Hematopoietic multipotent progenitor cell treated with erythropoietin and hydrocortisone succinate and interleukin-3 and kit ligand, for 4 days (in vitro differentiated cells): ENCODE results near the gene PDE4B.
"Not testable (repeated sequence)": the region's sequence is repeated elsewhere in the genome, so short reads cannot be mapped to it uniquely, and the experiment has no call there.

ENCODE experiments used
- DNase-seq: peaks from one replicate; pipeline ENCODE4 v3.0.0-alpha.2; 2015

PDE4B gene

DNA sequence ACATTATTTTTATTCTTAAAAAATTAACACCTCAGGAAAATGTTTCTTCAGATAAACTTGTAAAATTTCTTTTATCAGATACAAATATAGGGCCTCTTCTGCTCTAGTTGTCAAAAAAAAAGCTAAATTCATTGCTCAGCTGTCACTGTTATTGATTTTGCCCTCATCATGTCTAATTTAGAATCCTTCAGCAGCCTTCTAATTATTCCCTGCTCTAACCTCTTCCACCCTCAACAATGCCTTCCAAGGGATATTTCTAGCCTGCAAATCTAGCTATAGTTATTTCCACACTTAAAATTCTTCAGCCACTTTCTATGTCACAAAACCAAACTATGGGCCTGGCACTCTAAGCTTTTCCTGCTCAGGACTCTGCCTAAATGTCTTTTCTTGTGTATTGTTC, 25.2 kb downstream of the PDE4B start:
- no peak for DNase-seq

GRCh38 chr1:65818966-65819365, 26.3 kb downstream of the PDE4B start:
- no peak for DNase-seq

DNA sequence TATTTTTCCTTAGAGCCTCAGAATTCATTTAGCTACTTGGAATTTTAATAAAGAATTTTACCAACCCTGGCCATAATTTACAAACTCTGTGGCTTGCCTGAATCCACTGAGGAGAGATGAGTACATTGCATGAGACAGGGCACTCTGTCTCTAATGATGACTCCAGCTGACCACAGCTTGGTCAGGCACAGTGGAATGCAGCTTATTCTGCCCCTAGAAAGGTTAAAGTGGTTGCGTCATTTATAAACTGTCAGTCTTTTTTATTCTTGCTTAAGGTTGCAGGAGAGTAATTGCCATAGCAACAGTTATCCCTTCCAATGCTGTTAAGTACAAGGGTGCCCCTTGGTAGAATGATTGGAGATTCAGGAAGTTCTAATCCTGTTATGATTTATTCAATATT, 28.3 kb downstream of the PDE4B start:
- peak; percentile 15 for DNase-seq

- DNase-seq = no peak
Measured at GRCh38 chr1:65821386-65821785, 28.7 kb downstream of the PDE4B start.

DNA sequence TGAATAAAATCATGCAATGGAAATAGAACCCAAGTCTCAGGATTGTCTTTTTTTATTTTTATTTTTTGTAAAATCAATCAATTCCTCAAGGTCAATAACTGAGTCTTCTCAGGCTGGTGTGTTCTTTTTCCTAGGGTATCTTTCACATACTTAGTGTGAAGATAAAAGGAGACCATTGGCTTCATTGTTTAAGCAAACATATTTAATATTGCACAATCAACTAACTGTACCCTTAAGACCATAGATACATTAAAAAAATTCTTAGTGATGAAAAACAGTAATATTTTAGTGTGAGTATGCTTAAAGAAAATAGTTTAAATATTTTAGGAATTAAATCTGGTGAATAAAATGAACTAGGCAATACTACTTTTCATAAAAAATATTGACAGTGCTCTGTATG, 31.4 kb downstream of the PDE4B start:
- no peak for DNase-seq

DNA sequence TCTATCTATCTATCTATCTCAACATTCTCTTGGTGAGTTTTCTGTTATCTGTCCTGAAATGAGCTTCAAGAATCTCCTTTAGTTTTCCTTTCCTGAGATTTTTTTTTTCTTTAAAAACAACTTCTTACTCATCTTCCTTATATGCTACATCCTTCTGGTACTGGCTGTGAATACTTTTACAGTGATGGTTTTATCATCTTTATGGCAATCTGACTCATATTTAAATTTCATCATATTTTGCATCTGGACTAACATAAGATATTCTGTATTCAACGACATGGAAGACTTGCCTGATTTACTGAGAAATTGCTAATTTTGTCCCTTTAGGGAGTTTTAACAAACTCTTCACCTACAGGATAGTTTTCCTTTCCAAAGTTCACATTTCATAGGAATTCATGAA, 33.0 kb downstream of the PDE4B start:
- no peak for DNase-seq

DNA sequence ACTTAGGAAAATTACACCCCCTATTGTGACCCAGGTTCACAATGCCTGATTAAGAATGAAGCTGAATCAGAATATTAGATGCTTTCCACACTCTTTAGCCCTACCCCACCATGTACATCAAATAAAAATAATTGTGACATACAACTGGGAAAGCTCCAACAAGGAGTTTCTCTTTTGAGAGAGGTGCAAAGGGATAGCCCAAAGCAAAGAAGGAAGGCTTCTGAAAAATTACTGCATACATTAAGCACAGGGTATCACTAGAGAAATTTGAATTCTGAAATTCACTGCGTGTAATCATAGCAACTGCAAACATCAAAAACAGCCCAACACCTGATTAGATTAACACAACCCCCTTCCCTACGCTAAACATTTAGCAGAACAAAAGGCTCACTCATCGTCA, 34.1 kb downstream of the PDE4B start:
- no peak for DNase-seq

- no peak for DNase-seq
Measured at GRCh38 chr1:65827346-65827745, 34.7 kb downstream of the PDE4B start.

GRCh38 chr1:65830306-65830705, 37.6 kb downstream of the PDE4B start:
- peak; percentile 1 for DNase-seq

- DNase-seq = no peak
Measured at GRCh38 chr1:65832296-65832695, 39.6 kb downstream of the PDE4B start.

- no peak for DNase-seq
Measured at GRCh38 chr1:65836686-65837085, 44.0 kb downstream of the PDE4B start.

DNA sequence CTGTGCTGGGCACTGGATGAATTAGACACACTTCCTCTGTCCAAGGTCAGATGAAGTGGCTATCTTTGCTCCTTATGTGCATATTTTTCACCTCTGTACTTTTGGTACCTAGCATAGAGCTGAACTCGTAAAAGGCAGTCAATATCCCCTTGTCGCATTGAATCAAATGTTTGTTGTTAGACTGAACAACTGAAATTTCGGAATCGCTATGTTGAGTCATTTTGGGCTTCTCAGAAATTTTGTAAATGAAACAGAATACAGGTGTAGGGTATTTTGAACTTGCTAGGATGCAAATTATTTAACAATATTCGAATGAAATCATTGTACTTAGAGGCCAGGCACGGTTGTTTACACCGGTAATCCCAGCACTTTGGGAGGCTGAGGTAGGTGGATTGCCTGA, 48.0 kb downstream of the PDE4B start:
- no peak for DNase-seq

GRCh38 chr1:65844296-65844695, 51.6 kb downstream of the PDE4B start:
- DNase-seq = no peak

- no peak for DNase-seq
Measured at GRCh38 chr1:65844821-65845534, 52.3 kb downstream of the PDE4B start.

DNA sequence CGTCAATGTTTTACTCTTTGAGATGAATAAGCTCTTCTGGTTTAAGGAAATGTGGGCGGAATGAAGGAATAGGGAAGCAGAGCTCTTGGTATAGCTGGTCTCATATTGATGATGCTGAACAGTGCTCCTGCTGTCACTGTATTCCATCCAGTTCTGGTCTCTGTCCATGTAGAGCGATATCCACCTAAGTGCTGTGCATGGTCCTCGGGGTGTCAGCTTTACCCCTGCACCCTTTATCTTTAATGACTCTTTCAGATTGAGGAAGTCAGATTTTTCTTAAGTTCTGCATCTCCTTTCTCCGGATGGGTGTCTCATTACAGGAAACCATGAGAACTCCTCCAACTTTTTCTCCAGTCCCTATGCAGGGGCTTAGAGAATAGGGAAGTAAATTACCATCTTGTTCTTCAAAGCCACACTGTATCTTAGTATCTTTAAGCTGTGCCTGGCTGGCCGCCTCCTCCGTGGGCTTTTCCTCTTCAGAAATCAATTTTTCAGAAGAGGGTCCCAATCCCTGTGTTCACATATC, 52.9 kb downstream of the PDE4B start:
- peak; percentile 46 for DNase-seq

GRCh38 chr1:65846866-65847265, 54.2 kb downstream of the PDE4B start:
- no peak for DNase-seq

DNA sequence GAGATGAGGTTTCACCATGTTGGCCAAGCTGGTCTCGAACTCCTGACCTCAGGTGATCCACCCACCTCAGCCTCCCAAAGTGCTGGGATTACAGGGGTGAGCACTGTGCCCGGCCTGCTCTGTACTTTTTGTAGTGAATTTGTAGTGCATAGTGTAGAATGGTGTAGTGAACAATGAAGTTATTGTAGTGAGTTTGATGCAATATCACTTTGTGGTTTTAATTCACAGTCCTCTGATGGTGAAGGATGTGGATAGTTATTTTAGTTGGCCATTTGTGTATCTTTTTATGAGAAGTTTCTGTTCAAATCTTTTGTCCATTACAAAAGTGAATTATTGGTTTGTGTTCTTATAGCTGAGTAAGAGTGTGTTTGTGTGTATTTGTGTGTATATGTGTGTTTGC, 57.6 kb downstream of the PDE4B start:
- DNase-seq = no peak

GRCh38 chr1:65856591-65856990, 63.9 kb downstream of the PDE4B start:
- not testable (repeated sequence) for DNase-seq

DNA sequence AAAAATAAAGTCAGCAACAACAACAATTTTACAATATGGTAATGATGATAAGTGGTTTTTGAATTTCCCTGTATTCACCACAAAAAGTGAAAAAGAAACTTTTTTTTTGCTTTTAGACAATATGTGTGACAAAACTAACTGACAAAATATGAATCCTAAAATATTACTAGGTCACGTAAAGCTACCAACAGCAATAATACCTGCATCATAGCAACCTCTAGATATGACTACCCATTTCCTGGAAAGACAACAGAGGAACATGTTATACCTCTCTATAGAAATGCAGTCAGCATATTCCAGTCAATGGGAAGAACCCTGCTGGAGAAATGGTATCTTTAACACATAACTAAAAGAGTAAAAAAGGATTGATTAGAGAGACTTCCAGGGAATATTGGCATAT, 73.7 kb downstream of the PDE4B start:
- no peak for DNase-seq

DNA sequence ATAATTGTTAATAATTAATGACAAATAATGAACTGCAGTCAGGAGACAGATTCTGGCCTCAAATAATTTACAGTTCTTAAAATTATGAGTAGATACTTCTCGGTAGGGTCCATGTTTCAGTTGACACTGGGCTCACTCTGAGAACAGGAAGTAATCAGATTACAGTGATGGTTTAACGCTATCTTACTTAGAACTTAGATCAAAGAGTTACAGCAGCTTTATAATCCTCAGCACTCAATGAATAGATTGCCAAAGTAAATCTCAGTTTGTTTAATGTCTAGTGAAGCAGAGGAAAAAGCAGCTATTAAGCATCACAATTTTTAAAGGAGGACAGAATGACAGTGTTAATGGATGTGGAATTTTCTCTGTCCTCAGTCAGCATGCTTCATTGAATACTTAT, 79.6 kb downstream of the PDE4B start:
- no peak for DNase-seq

GRCh38 chr1:65878342-65878741, 85.6 kb downstream of the PDE4B start:
- not testable (repeated sequence) for DNase-seq

DNA sequence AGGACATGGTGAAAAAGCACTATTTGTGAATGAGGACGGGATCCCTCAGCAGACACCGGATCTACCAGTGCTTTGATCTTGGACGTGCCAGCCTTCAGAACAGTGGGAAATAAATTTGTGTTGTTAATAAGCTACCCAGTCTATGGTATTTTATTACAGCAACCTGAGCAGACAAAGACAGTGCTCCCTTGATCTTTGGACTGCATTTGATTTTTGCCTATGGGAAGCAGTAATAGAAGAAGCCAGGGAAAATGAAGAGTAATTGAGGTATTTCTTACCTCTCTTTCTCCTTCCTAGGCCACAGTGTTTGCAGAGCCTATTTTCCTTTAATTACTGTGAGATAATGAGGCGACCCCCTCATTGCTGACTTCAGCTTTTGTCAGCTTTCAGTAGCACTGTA, 87.9 kb downstream of the PDE4B start:
- DNase-seq = no peak

DNA sequence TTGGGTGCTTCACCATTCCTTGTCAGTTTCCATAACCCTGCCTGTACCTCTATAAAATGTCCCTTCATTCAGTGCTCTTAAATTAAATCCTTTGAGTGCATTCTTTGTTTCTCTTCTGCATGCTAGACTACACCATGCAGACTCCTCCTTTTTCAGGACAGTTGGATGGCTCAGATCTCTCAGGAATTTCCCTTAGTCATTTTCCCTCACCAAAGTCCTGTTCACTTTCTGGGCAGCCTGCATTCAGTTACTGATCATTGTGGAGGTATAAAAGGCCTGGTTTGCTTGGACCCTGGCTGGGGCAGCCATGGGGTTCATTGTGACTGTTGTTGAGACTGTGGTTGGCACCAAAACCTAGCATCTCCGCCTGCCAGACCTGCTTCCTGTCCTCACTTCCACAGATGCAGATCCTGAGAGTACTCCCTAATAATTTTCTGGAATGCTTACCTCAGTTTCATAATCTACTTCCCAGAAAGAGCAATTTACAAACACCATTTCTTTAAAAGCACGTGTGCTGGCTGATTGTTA, 88.4 kb downstream of the PDE4B start:
- DNase-seq = no peak

- DNase-seq = no peak
Measured at GRCh38 chr1:65882076-65882475, 89.4 kb downstream of the PDE4B start.

DNA sequence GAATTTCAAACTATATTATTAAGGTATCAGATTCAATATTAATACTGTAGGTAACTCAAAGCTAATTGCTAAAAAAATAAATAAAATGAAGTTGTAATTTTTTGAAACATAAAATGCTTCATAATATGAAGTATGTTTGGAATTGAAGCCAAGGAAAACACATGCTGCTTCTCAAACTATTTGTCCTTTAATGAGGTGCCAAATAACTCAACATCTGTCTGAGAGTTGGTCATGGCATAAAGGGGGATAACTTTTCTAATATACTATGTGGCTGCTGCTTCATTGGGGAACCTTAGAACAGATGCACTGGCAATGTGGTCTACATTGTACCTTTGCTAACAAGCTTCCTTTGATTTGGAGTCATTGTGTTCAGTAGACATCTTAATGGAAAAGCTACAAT, 96.7 kb downstream of the PDE4B start:
- DNase-seq = no peak
